Loucy (cell line): ENCODE data around the gene CDR2L.

ENCODE experiments used
- H2AFZ ChIP-seq: fragments of 200-600 bp; sonication (generic); 2 replicates; pipeline ENCODE4 v1.6.0; 2016; ENCODE audit warnings: antibody characterized with exemption, mild to moderate bottlenecking, low read length, moderate library complexity
- H3F3A ChIP-seq: fragments of 200-600 bp; 2 replicates; pipeline ENCODE4 v1.6.0; 2016; ENCODE audit warnings: antibody characterized with exemption, low read depth, mild to moderate bottlenecking
- H3K27me3 ChIP-seq: fragments of 200-600 bp; sonication (generic); 2 replicates; pipeline ENCODE4 v1.6.1; 2014; ENCODE audit warnings: low read length, mild to moderate bottlenecking; ENCODE audit not compliant: insufficient read depth, poor library complexity, severe bottlenecking
- H3K36me3 ChIP-seq: fragments of 200-600 bp; sonication (generic); 2 replicates; pipeline ENCODE4 v1.6.1; 2016; ENCODE audit warnings: low read length; ENCODE audit not compliant: insufficient read depth
- H3K4me1 ChIP-seq: fragments of 200-600 bp; sonication (generic); 2 replicates; pipeline ENCODE4 v1.5.1; 2014; ENCODE audit warnings: low read length, mild to moderate bottlenecking; ENCODE audit not compliant: insufficient read depth, poor library complexity, severe bottlenecking
- H3K4me2 ChIP-seq: fragments of 200-600 bp; sonication (generic); 2 replicates; pipeline ENCODE4 v1.6.0; 2014; ENCODE audit warnings: antibody characterized with exemption, low read length, low read depth, mild to moderate bottlenecking; ENCODE audit not compliant: poor library complexity, severe bottlenecking
- H3K4me3 ChIP-seq: fragments of 200-600 bp; sonication (generic); 2 replicates; pipeline ENCODE4 v1.5.1; 2014; ENCODE audit warnings: low read length, mild to moderate bottlenecking, mixed read lengths; ENCODE audit not compliant: poor library complexity, severe bottlenecking
- H3K79me2 ChIP-seq: fragments of 200-600 bp; sonication (generic); 2 replicates; pipeline ENCODE4 v1.6.1; 2014; ENCODE audit warnings: low read length; ENCODE audit not compliant: insufficient read depth
- H3K9ac ChIP-seq: fragments of 200-600 bp; sonication (generic); 2 replicates; pipeline ENCODE4 v1.6.0; 2014; ENCODE audit warnings: mild to moderate bottlenecking, low read depth, low read length, moderate library complexity; ENCODE audit not compliant: poor library complexity, severe bottlenecking
- H3K9me2 ChIP-seq: fragments of 200-600 bp; sonication (generic); replicated peaks from 2 replicates; pipeline ENCODE4 v1.6.1; 2016; ENCODE audit warnings: low read depth, low read length, mixed read lengths
- H3K9me3 ChIP-seq: fragments of 200-600 bp; sonication (generic); 2 replicates; pipeline ENCODE4 v1.6.1; 2014; ENCODE audit warnings: mild to moderate bottlenecking, antibody characterized with exemption, low read length, low read depth; ENCODE audit not compliant: insufficient read depth
- H4K20me1 ChIP-seq: fragments of 200-600 bp; sonication (generic); 2 replicates; pipeline ENCODE4 v1.6.0; 2014; ENCODE audit warnings: antibody characterized with exemption, low read length, mild to moderate bottlenecking; ENCODE audit not compliant: insufficient read depth, poor library complexity, severe bottlenecking
- CTCF ChIP-seq: fragments of 200-600 bp; sonication (generic); conservative IDR thresholded peaks from 2 replicates; pipeline ENCODE4 v1.5.1; 2014; ENCODE audit warnings: mild to moderate bottlenecking, antibody characterized with exemption, low read length
- EZH2phosphoT487 ChIP-seq: fragments of 200-600 bp; IDR thresholded peaks from 2 replicates; pipeline ENCODE4 v1.6.1; 2018; ENCODE audit warnings: antibody characterized with exemption, mild to moderate bottlenecking, moderate library complexity, borderline replicate concordance

Gene CDR2L

GRCh38 chr17:74987909-74988711 is 678 bp downstream of the CDR2L start:
- Histone ChIP-seq H3K36me3 (no peaks in the 10 kb centered on the region), H3F3A (no peaks in the 10 kb centered on the region), H3K9ac (peak overlapping the region; percentile 39), H3K9me2 (no peaks in the 10 kb centered on the region), H3K4me2 (peak overlapping the region; percentile 45), H3K79me2 (no peaks in the 10 kb centered on the region), H4K20me1 (no peaks in the 10 kb centered on the region), H3K4me1 (peaks cover 6% of the 10 kb centered on the region), H3K9me3 (no peaks in the 10 kb centered on the region), H2AFZ (peak overlapping the region; percentile 75; the same call in 1 of the 2 replicates), H3K4me3 (peak overlapping the region; percentile 73), H3K27me3 (peaks cover 14% of the 10 kb centered on the region)
- no peak for TF ChIP-seq EZH2phosphoT487
- no peak for TF ChIP-seq CTCF

GRCh38 chr17:74990581-74991105 is 3.2 kb downstream of the CDR2L start:
- TF ChIP-seq CTCF, result no peak
- no peak for TF ChIP-seq EZH2phosphoT487
- no peaks in the 10 kb centered on the region for H3K9me3 ChIP-seq
- peaks cover 6% of the 10 kb centered on the region for H3K4me1 ChIP-seq
- H3K9ac ChIP-seq, result no peak overlapping the region
- H3K4me3 ChIP-seq, result no peak overlapping the region
- no peak overlapping the region for H3K4me2 ChIP-seq
- H3F3A ChIP-seq, result no peaks in the 10 kb centered on the region
- peaks cover 14% of the 10 kb centered on the region for H3K27me3 ChIP-seq
- no peaks in the 10 kb centered on the region for H3K79me2 ChIP-seq
- H2AFZ ChIP-seq, result no peak overlapping the region
- H3K36me3 ChIP-seq, result no peaks in the 10 kb centered on the region
- no peaks in the 10 kb centered on the region for H4K20me1 ChIP-seq
- H3K9me2 ChIP-seq, result no peaks in the 10 kb centered on the region

- no peak overlapping the region for H3K9ac ChIP-seq
- H2AFZ ChIP-seq, result no peak overlapping the region
- H3K27me3 ChIP-seq, result peaks cover 14% of the 10 kb centered on the region
Observed at GRCh38 chr17:74992223-74992622, 4.8 kb downstream of the CDR2L start.

More at GRCh38 chr17:74992223-74992622, 4.8 kb downstream of the CDR2L start:
- Histone ChIP-seq H3F3A (no peaks in the 10 kb centered on the region), H3K9me2 (no peaks in the 10 kb centered on the region), H3K4me2 (no peak overlapping the region), H3K36me3 (no peaks in the 10 kb centered on the region), H3K4me3 (no peak overlapping the region), H3K79me2 (no peaks in the 10 kb centered on the region), H3K4me1 (peaks cover 6% of the 10 kb centered on the region), H3K9me3 (no peaks in the 10 kb centered on the region), H4K20me1 (no peaks in the 10 kb centered on the region)
- no peak for TF ChIP-seq EZH2phosphoT487
- no peak for TF ChIP-seq CTCF
